ENCODE measurements around the gene IL1RL2.

GRCh38 chr2:102250278-102250821 is 63.5 kb downstream of the IL1RL2 start:
- TF ChIP-seq POLR2A (IDR thresholded peaks at IDR 0.05; ENCODE audit: low read length) = no peak
- TF ChIP-seq GATA1 (IDR thresholded peaks at IDR 0.05; ENCODE audit: low read depth, low read length) = no peak
